GM19452 (cell line): ENCODE measurements around the gene HOXD10.

Experiments
- ATAC-seq: cut with Tn5 transposase; IDR thresholded peaks from one replicate; pipeline ENCODE4 v1.9.1; 2021; ENCODE audit not compliant: unreplicated experiment

Gene HOXD10

DNA sequence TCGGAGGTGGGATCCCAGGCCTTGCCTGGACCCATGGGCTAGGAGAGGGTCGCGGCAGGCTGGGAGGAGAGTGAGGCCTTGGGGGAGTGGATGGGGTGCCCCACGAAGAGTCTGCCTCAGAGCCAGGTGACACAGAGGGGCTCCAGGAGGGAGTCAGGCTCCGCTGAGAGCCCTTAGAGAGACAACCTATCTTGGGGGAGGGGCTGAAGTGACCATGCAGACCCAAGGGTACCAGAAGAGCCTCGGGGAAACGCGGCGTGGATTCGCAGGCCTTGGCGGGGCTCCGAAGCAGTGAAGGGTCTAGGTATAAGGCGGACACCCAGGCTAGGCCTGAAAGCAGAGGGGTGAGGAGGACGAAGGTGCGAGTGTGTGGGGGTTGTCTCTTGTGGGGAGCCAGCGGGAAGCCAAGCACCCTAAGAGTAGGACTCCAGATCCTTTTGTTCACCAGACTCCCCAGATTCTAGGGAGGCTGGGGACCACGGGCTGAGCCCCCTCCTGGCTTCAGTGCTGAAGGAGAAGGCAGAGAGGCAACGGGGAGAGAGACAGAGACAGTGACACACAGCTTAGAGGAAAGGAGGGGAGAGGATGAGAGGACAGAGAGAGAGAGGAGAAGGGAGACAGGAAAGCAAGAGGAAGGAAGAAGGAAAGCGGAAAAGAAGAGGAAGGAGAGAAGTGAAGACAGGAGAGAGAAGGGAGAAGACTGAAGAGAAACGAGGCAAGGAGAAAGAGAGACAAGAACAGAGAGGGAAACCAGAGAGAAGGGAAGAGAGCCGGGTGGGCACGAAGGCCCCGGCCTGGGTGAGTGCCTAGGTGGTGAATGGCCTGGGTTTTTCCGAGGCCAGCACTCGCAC is 10.6 kb upstream of the HOXD10 start:
- no peak for ATAC-seq

GRCh38 chr2:176106581-176107539 is 9.7 kb upstream of the HOXD10 start, which contains the start of gene HOXD11:
TSS of gene HOXD11 (plus strand) at chr2:176107280. CDS start at chr2:176107356, 76 bp downstream.
- no peak for ATAC-seq

DNA sequence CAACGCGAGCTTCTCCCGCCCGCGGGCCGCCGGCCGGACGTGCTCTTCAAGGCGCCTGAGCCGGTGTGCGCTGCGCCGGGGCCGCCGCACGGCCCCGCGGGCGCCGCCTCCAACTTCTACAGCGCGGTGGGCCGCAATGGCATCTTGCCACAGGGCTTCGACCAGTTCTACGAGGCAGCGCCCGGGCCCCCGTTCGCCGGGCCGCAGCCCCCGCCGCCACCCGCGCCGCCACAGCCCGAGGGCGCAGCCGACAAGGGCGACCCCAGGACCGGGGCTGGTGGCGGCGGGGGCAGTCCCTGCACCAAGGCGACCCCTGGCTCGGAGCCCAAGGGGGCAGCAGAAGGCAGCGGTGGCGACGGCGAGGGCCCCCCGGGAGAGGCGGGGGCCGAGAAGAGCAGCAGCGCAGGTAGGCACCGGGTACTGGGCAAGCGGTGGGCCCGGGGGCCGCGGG is 8.8 kb upstream of the HOXD10 start:
- ATAC-seq, result no peak

GRCh38 chr2:176109192-176109901 is 7.2 kb upstream of the HOXD10 start:
- ATAC-seq, result no peak

- ATAC-seq, result no peak
These were observed 6.6 kb upstream of the HOXD10 start for GRCh38 chr2:176109946-176110345.

- ATAC-seq, result no peak
These were observed 5.9 kb upstream of the HOXD10 start for GRCh38 chr2:176110415-176111308.

DNA sequence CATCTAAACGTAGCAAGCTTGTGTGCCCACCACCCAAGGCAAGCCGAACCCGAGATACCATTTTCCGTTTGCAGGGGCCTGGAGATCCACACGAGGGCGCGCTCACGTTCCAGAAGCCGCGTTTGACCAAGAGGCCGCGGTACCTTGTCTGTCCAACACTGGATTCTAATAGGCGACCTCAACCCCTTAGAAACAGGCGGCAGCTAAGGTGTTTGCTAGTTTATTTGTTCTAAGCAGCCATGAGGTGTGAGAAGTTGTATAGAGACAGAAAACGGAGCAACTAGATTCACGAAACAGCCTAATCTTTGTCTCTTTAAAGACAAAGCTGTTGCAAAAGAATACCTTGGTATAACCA is 5.3 kb upstream of the HOXD10 start:
- no peak for ATAC-seq

DNA sequence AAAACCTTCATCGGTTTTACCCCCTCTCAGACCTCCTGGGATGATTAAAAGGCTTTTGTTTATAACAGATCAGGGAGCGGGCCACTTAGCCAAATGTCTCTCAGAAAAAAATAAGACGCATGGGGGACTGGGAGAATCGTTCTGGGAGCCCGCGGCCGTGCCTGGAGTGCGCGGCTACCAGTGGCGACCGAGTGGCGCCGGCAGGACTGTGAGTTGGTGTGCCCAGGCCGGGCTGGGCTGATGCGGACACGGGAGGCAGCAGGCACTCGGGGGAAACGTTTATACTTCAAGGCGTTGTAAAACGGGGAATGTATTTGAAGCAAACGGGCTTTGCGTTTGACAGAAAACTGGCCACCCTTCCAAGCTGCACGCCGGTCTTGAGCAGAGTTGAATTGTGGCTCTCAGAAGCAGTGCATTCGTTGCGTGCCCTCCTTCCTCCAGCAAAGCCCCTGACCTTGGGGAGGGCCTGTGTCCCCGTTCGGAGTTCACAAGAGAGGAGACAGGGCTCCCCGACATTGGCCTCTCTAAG is 4.7 kb upstream of the HOXD10 start:
- no peak for ATAC-seq

DNA sequence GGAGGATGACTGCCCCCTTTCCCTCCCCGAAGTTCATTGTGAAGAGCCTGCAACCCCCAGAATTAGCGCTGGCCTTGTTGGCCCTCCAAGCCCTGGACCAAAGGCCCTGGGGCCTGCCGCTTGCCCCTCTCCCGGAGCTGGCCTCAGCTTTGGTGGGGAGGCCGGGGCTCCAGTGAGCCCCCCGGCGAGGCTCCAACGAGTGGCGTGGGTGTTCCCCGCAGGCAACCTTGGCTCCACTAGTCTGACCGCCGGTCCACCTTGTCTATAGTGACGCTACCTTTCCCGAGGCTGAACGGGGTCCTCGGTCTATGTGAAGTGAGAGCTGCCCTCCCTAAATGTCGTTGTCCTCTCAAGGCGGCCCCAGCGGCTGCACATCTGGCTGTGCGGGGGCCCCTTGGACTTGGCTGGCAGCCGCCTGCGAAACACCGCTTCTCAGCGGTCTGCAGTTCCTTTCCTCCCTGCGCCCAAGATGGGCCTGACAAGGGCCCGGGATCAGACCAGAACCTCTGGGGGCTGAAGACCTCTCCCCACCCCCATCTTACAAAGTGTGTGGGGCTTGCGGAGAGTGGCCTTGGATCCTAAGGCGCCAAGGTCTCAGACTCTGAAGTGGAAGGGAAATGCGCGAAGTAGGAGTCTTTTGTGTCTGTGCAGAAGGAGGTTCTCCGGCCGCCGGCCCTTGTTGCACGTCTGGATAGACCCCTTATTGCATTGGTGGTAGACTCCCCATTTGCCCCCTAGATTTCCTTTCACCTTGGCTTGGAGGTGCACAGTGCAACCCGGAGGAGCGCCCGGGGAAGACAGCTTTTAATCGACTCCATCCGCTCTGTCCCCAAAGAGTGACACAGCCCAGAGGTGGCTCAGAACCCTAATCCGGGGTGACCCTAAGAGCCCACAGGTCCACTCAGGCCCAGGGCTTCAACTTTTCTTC is 3.9 kb upstream of the HOXD10 start:
- ATAC-seq, result no peak

DNA sequence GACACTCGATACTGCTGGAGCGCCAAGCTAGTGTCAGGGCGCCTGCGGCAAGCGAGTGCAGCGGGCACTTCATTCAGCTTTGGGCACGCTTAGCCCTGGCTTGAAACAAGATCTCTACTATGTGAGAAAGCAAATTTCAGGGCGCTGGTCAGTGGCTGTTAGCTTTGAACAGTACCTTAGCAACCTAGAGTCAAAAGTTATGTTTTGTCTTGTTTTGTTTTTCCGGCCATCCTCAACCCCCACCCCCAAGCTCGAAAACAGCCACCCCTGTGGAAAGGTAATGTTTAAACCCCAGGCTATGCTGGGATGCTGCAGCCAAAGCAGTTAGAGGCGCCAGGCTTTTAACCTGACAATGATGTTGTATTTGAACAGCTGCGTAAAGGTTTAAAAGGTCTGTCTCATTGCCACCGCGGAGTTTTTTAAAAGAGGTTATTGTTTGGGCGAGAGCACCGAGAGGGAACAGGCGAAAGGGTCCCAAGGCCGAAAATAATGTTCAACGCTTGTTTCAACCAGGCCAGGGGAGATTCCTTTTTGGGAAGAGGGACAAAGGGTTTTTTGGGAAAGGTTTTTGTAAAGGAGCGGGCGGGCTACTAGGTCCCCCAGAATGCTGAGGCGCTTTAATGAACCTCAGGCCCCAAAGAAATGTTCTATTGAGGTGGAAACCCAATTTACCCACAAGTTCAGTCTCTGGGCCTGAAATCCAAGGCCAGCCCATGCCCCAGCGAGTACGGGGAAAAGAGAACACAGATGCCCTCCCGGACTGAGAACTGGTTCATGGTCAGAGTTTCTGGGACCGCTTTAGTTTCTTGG is 2.3 kb upstream of the HOXD10 start:
- no peak for ATAC-seq

DNA sequence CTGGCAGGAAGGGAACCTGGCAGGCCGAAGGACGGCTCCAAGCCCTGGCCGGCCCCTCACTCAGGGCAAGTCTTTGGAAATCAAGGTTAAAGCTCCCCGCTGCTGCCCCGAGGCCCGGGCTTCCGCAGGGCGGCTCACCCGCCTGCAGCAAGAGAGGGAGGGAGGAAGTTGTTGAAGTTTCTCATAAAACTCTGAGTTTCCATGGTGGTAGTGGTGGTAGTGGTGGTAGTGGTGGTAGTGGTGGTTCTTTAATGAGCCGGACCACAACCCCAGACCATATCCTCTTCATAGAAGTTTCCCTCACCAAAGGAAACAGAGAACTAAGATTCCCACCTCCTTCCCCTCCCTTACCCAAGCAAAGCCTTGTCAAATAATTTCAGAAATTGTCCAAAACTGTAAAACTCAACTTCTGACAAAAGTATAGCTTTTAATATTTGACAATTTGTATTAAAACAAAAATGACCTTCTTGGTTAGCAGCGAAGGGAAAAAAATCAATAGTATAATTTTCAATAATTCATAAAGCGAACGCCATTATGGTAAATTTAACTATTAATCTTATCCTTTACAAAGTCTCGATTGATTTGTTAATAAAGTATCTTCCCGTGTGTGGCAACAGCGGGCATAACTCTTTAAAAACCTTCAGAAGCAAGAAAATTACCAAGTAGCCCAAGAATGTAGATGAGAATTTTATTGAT is 1.5 kb upstream of the HOXD10 start:
- ATAC-seq, result no peak

GRCh38 chr2:176117162-176117822 is 714 bp downstream of the HOXD10 start:
- ATAC-seq, result no peak

DNA sequence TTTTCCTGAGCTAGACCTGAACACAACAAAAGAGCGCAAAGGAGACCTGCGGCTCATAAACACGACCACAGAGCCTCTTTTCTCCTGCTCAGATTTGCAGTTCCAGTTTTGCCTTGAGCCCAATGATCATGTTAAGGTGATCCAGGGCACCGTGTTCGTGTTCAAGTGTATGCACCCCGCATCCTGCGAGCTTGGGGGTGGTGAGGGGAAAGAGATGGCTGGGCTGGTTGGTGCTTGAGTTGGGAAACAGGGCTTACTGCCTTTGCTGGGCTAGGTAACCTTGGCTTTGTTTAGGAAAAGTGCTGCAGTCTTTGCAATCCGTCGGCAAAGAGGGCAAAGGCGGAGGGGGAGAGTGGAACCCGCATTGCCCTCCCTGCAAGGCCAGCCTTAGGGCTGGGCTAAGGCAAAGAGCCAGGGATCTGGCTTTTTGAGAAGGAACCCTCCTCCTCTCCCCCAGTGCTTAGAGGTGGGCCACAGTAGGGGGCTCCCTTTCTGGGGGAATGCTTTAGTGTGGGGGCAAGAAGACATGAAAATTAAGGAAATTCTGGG is 1.3 kb downstream of the HOXD10 start:
- ATAC-seq, result no peak

- no peak for ATAC-seq
These were observed 2.2 kb downstream of the HOXD10 start for GRCh38 chr2:176118601-176119339.

DNA sequence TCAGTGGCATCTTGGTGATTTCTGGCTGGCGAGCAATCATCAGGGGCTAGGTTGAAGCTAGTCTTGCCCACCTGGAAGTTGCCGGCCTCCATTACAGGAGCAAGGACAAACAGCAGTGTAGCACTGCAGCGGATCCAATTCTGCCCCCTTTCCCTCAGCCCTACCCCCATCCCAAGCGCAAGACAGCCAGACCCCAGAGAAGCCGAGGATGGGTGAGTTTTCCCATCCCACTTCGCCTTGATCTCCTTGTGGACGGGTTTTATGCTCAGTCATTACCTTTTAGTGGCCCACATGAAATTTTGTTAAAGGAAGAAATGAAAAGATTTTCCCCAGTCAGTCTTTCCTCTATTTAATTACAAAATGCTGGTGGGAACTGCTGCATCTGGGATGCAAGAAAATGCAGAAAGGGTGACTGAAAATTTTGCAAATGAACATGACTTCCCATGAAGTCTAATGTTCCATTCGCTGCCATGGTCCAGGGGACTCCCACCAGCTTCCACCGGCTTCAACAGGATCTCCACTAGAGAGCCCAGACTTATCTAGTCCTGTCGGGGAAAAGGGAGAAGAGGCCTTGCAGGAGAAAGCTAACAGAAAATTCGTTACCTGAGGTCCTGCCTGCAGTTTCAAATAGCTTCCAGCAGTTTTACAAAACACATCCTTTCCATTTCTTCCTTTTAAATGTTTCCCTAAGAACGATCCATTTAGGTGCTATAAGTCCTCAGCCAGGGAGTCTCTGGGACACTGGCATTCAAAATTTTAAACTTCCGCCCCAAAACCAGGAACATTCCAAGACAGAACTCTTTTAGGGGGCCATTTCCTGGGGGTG is 4.0 kb downstream of the HOXD10 start:
- ATAC-seq, result no peak
